MG63 (cell line): Measurements from ENCODE around the gene TMEM221. TPM values are rescaled to one million over a fixed set of nuclear protein-coding genes. Genes with fewer than 3 reads are reported as not detected.

Experiments used
- DNase-seq: peaks from one replicate; pipeline ENCODE4 v3.0.0-alpha.2; 2020
- H3K27me3 ChIP-seq: fragments of 250-450 bp; sonication (Bioruptor Pico); 2 replicates; pipeline ENCODE4 v1.5.1; 2020; ENCODE audit warnings: mild to moderate bottlenecking, moderate library complexity
- H3K36me3 ChIP-seq: fragments of 250-450 bp; sonication (Bioruptor Pico); 2 replicates; pipeline ENCODE4 v1.5.1; 2020; ENCODE audit warnings: mild to moderate bottlenecking, moderate library complexity
- H3K4me3 ChIP-seq: fragments of 250-450 bp; sonication (Bioruptor Pico); 2 replicates; pipeline ENCODE4 v1.5.1; 2020; ENCODE audit warnings: mild to moderate bottlenecking, moderate library complexity
- H3K9me3 ChIP-seq: fragments of 250-450 bp; sonication (Bioruptor Pico); 2 replicates; pipeline ENCODE4 v1.5.1; 2020; ENCODE audit warnings: mild to moderate bottlenecking, moderate library complexity
- total RNA-seq: library from RNA; depleted of rRNA; stranded (reverse); fragments of >200 nt; shearing (Covaris generic); gene quantifications from 2 replicates; pipeline ENCODE4 v1.2.3, GENCODE V29; 2014; ENCODE audit warnings: low replicate concordance

Gene TMEM221
- total RNA-seq, 1 experiment from 2014 or later: not detected

- DNase-seq: no peak
- peaks cover 34% of the 10 kb centered on the region for H3K27me3 ChIP-seq
- no peaks in the 10 kb centered on the region for H3K36me3 ChIP-seq
- H3K4me3 ChIP-seq: no peak overlapping the region
- H3K9me3 ChIP-seq: no peaks in the 10 kb centered on the region; the same call in 1 of the 2 replicates
Measured at GRCh38 chr19:17457616-17458015, 9.1 kb upstream of the TMEM221 start.

GRCh38 chr19:17456127-17456526 lies 7.7 kb upstream of the TMEM221 start:
- Histone ChIP-seq H3K9me3 (no peaks in the 10 kb centered on the region; the same call in 1 of the 2 replicates), H3K4me3 (no peak overlapping the region), H3K27me3 (peaks cover 34% of the 10 kb centered on the region), H3K36me3 (no peaks in the 10 kb centered on the region)
- no peak for DNase-seq

- H3K36me3 ChIP-seq: no peaks in the 10 kb centered on the region
- DNase-seq: no peak
- no peaks in the 10 kb centered on the region; the same call in 1 of the 2 replicates for H3K9me3 ChIP-seq
- H3K4me3 ChIP-seq: no peak overlapping the region
- H3K27me3 ChIP-seq: peaks cover 34% of the 10 kb centered on the region
Measured at GRCh38 chr19:17455308-17456123, 7.0 kb upstream of the TMEM221 start.

- no peak overlapping the region for H3K4me3 ChIP-seq
- H3K9me3 ChIP-seq: peaks cover 2% of the 10 kb centered on the region
- H3K27me3 ChIP-seq: peaks cover 38% of the 10 kb centered on the region
- no peak for DNase-seq
- no peaks in the 10 kb centered on the region for H3K36me3 ChIP-seq
Measured at GRCh38 chr19:17454576-17455071, 6.2 kb upstream of the TMEM221 start.

- no peak for DNase-seq
- peaks cover 48% of the 10 kb centered on the region for H3K27me3 ChIP-seq
Measured at GRCh38 chr19:17451820-17452219, 3.4 kb upstream of the TMEM221 start.

GRCh38 chr19:17450264-17451075 lies 2.0 kb upstream of the TMEM221 start:
- no peaks in the 10 kb centered on the region for H3K36me3 ChIP-seq
- peaks cover 47% of the 10 kb centered on the region for H3K27me3 ChIP-seq
- H3K4me3 ChIP-seq: no peak overlapping the region
- H3K9me3 ChIP-seq: peaks cover 2% of the 10 kb centered on the region
- DNase-seq: no peak

More at GRCh38 chr19:17451820-17452219, 3.4 kb upstream of the TMEM221 start:
- H3K36me3 ChIP-seq: no peaks in the 10 kb centered on the region
- H3K4me3 ChIP-seq: no peak overlapping the region
- H3K9me3 ChIP-seq: peaks cover 2% of the 10 kb centered on the region

GRCh38 chr19:17447704-17448130 lies 751 bp downstream of the TMEM221 start:
- H3K27me3 ChIP-seq: peaks cover 34% of the 10 kb centered on the region
- H3K4me3 ChIP-seq: no peak overlapping the region
- no peaks in the 10 kb centered on the region for H3K36me3 ChIP-seq
- peaks cover 2% of the 10 kb centered on the region; the same call in 1 of the 2 replicates for H3K9me3 ChIP-seq
- DNase-seq: no peak

GRCh38 chr19:17445526-17446165 lies 2.8 kb downstream of the TMEM221 start:
- DNase-seq: no peak
- peaks cover 5% of the 10 kb centered on the region for H3K9me3 ChIP-seq
- no peaks in the 10 kb centered on the region for H3K36me3 ChIP-seq
- peaks cover 34% of the 10 kb centered on the region for H3K27me3 ChIP-seq
- no peak overlapping the region for H3K4me3 ChIP-seq

- DNase-seq: no peak
- no peak overlapping the region for H3K4me3 ChIP-seq
- H3K36me3 ChIP-seq: no peaks in the 10 kb centered on the region
- H3K27me3 ChIP-seq: peaks cover 8% of the 10 kb centered on the region; the same call in 1 of the 2 replicates
- peaks cover 3% of the 10 kb centered on the region; the same call in 1 of the 2 replicates for H3K9me3 ChIP-seq
Measured at GRCh38 chr19:17441241-17442021, 7.0 kb downstream of the TMEM221 start.

GRCh38 chr19:17436874-17437267 lies 11.6 kb downstream of the TMEM221 start:
- Histone ChIP-seq H3K27me3 (no peaks in the 10 kb centered on the region), H3K36me3 (no peaks in the 10 kb centered on the region), H3K4me3 (no peak overlapping the region), H3K9me3 (peaks cover 3% of the 10 kb centered on the region; the same call in 1 of the 2 replicates)
- no peak for DNase-seq

GRCh38 chr19:17436094-17436873 lies 12.2 kb downstream of the TMEM221 start:
- Histone ChIP-seq H3K9me3 (peaks cover under 1% of the 10 kb centered on the region; the same call in 1 of the 2 replicates), H3K27me3 (no peaks in the 10 kb centered on the region), H3K4me3 (no peak overlapping the region), H3K36me3 (no peaks in the 10 kb centered on the region)
- DNase-seq: no peak

- no peak for DNase-seq
- H3K36me3 ChIP-seq: no peaks in the 10 kb centered on the region
- H3K4me3 ChIP-seq: no peak overlapping the region
- no peaks in the 10 kb centered on the region for H3K9me3 ChIP-seq
- no peaks in the 10 kb centered on the region for H3K27me3 ChIP-seq
Measured at GRCh38 chr19:17435218-17435617, 13.2 kb downstream of the TMEM221 start.

- H3K36me3 ChIP-seq: no peaks in the 10 kb centered on the region
- H3K9me3 ChIP-seq: no peaks in the 10 kb centered on the region
- no peak for DNase-seq
- H3K4me3 ChIP-seq: no peak overlapping the region
- H3K27me3 ChIP-seq: no peaks in the 10 kb centered on the region
Measured at GRCh38 chr19:17431417-17431816, 17.1 kb downstream of the TMEM221 start.

GRCh38 chr19:17429641-17430113 lies 18.8 kb downstream of the TMEM221 start:
- H3K9me3 ChIP-seq: no peaks in the 10 kb centered on the region
- no peaks in the 10 kb centered on the region for H3K36me3 ChIP-seq
- H3K27me3 ChIP-seq: no peaks in the 10 kb centered on the region
- H3K4me3 ChIP-seq: no peak overlapping the region
- DNase-seq: no peak

- no peaks in the 10 kb centered on the region for H3K9me3 ChIP-seq
- no peak overlapping the region for H3K4me3 ChIP-seq
- H3K36me3 ChIP-seq: peaks cover 14% of the 10 kb centered on the region
- DNase-seq: peak; percentile 34
- no peaks in the 10 kb centered on the region for H3K27me3 ChIP-seq
Measured at GRCh38 chr19:17424743-17425365, 23.6 kb downstream of the TMEM221 start.
